Osteocyte (in vitro differentiated cells): ENCODE results near the gene PODN. TPM values are rescaled to one million over a fixed set of nuclear protein-coding genes. Genes with fewer than 3 reads are reported as not detected.

ENCODE experiments used
- DNase-seq: peaks from one replicate; pipeline ENCODE4 v3.0.0; 2021; ENCODE audit warnings: mixed read lengths; ENCODE audit not compliant: unreplicated experiment; ENCODE audit errors: extremely low spot score
- H3K27ac Mint-ChIP-seq: one replicate; pipeline ENCODE4 v1.8.0; 2021; ENCODE audit warnings: mild to moderate bottlenecking, mixed read lengths; ENCODE audit not compliant: unreplicated experiment
- H3K27me3 Mint-ChIP-seq: one replicate; pipeline ENCODE4 v1.8.0; 2021; ENCODE audit warnings: mixed read lengths; ENCODE audit not compliant: unreplicated experiment
- H3K36me3 Mint-ChIP-seq: one replicate; pipeline ENCODE4 v1.8.0; 2021; ENCODE audit warnings: mixed read lengths; ENCODE audit not compliant: unreplicated experiment
- H3K4me1 Mint-ChIP-seq: one replicate; pipeline ENCODE4 v1.8.0; 2021; ENCODE audit warnings: mixed read lengths; ENCODE audit not compliant: unreplicated experiment
- H3K4me3 Mint-ChIP-seq: one replicate; pipeline ENCODE4 v1.8.0; 2021; ENCODE audit warnings: mild to moderate bottlenecking, moderate library complexity, mixed read lengths; ENCODE audit not compliant: unreplicated experiment
- H3K9me3 Mint-ChIP-seq: one replicate; pipeline ENCODE4 v1.8.0; 2021; ENCODE audit warnings: mixed read lengths; ENCODE audit not compliant: unreplicated experiment
- CTCF ChIP-seq: fragments of 200-600 bp; sonication (generic); IDR thresholded peaks from 2 replicates; pipeline ENCODE4 v1.5.0; 2021; ENCODE audit warnings: antibody characterized with exemption, mild to moderate bottlenecking, moderate library complexity
- total RNA-seq: library from RNA; stranded (reverse); gene quantifications from 2 replicates; pipeline ENCODE4 v1.2.1, GENCODE V29; 2021

PODN gene
- total RNA-seq, 1 donor from 2014 or later, result 6.6 TPM

- Mint-ChIP-seq H3K9me3 (peaks cover 12% of the 10 kb centered on the region), H3K4me3 (no peak overlapping the region), H3K4me1 (peaks cover 26% of the 10 kb centered on the region), H3K27me3 (no peaks in the 10 kb centered on the region), H3K36me3 (no peaks in the 10 kb centered on the region), H3K27ac (no peak overlapping the region)
- no peak for TF ChIP-seq CTCF
- DNase-seq, result no peak
These were observed 53.6 kb downstream of the PODN start for GRCh38 chr1:53115403-53116306.

GRCh38 chr1:53116307-53116810, 54.3 kb downstream of the PODN start:
- no peaks in the 10 kb centered on the region for H3K36me3 Mint-ChIP-seq
- no peak for TF ChIP-seq CTCF
- H3K9me3 Mint-ChIP-seq, result peaks cover 12% of the 10 kb centered on the region
- no peaks in the 10 kb centered on the region for H3K27me3 Mint-ChIP-seq
- DNase-seq, result no peak
- no peak overlapping the region for H3K4me3 Mint-ChIP-seq
- no peak overlapping the region for H3K27ac Mint-ChIP-seq
- H3K4me1 Mint-ChIP-seq, result peaks cover 21% of the 10 kb centered on the region

GRCh38 chr1:53116933-53117600, 55.1 kb downstream of the PODN start:
- Mint-ChIP-seq H3K27me3 (no peaks in the 10 kb centered on the region), H3K27ac (no peak overlapping the region), H3K36me3 (no peaks in the 10 kb centered on the region), H3K4me1 (peaks cover 25% of the 10 kb centered on the region), H3K9me3 (peaks cover 6% of the 10 kb centered on the region), H3K4me3 (no peak overlapping the region)
- DNase-seq, result no peak
- TF ChIP-seq CTCF, result no peak

GRCh38 chr1:53117836-53118235, 55.8 kb downstream of the PODN start:
- no peak for TF ChIP-seq CTCF
- Mint-ChIP-seq H3K27ac (no peak overlapping the region), H3K4me3 (no peak overlapping the region), H3K9me3 (no peaks in the 10 kb centered on the region), H3K36me3 (no peaks in the 10 kb centered on the region), H3K4me1 (peaks cover 28% of the 10 kb centered on the region), H3K27me3 (no peaks in the 10 kb centered on the region)
- no peak for DNase-seq

GRCh38 chr1:53120659-53121058, 58.6 kb downstream of the PODN start:
- Mint-ChIP-seq H3K4me3 (no peak overlapping the region), H3K36me3 (no peaks in the 10 kb centered on the region), H3K27me3 (no peaks in the 10 kb centered on the region), H3K27ac (no peak overlapping the region), H3K4me1 (peaks cover 41% of the 10 kb centered on the region), H3K9me3 (no peaks in the 10 kb centered on the region)
- TF ChIP-seq CTCF, result no peak
- no peak for DNase-seq
